ENCODE results near the gene GORASP2.

The GORASP2 gene

GRCh38 chr2:171008550-171009205 lies 79.6 kb downstream of the GORASP2 start:
- DNase-seq, result no peak

- no peak for DNase-seq
These were observed 80.3 kb downstream of the GORASP2 start for GRCh38 chr2:171009386-171009785.

- no peak for DNase-seq
These were observed 84.8 kb downstream of the GORASP2 start for GRCh38 chr2:171013851-171014250.

GRCh38 chr2:171016125-171016524 lies 87.1 kb downstream of the GORASP2 start:
- no peak for DNase-seq

All from NCI-H146 (cell line).